Liver (tissue), 3 donors: ENCODE results near the gene CRYZL1.

Experiments
- ATF3 ChIP-seq: IDR thresholded peaks from 2 replicates; pipeline ENCODE4 v1.6.1; 2016; ENCODE audit warnings: antibody characterized with exemption
- CTCF ChIP-seq: fragments of 150-350 bp; IDR thresholded peaks from 2 replicates; pipeline ENCODE4 v1.5.1; 2017; ENCODE audit warnings: improper control_type of control experiment, low read depth, low read length; ENCODE audit not compliant: missing input control
- EGR1 ChIP-seq, 2 donors: IDR thresholded peaks; 2 replicates each; pipeline ENCODE4 v1.6.1; 2016 to 2018; ENCODE audit warnings: antibody characterized with exemption in 2 of 2, low read depth in 2 of 2
- JUND ChIP-seq, 2 donors: IDR thresholded peaks; 2 replicates each; pipeline ENCODE4 v1.6.1; 2016; ENCODE audit warnings: antibody characterized with exemption in 2 of 2
- MAX ChIP-seq: IDR thresholded peaks from 2 replicates; pipeline ENCODE4 v1.6.1; 2016; ENCODE audit warnings: antibody characterized with exemption
- REST ChIP-seq: IDR thresholded peaks from 2 replicates; pipeline ENCODE4 v1.6.1; 2016; ENCODE audit warnings: antibody characterized with exemption, mild to moderate bottlenecking
- SP1 ChIP-seq: IDR thresholded peaks from 2 replicates; pipeline ENCODE4 v1.6.1; 2018; ENCODE audit warnings: antibody characterized with exemption, mild to moderate bottlenecking
- TAF1 ChIP-seq: conservative IDR thresholded peaks from 2 replicates; pipeline ENCODE4 v1.6.1; 2016; ENCODE audit warnings: antibody characterized with exemption, mild to moderate bottlenecking
- YY1 ChIP-seq: IDR thresholded peaks from 2 replicates; pipeline ENCODE4 v1.6.1; 2016; ENCODE audit warnings: antibody characterized with exemption, mild to moderate bottlenecking
- ZBTB33 ChIP-seq: IDR thresholded peaks from 2 replicates; pipeline ENCODE4 v1.6.1; 2016; ENCODE audit warnings: antibody characterized with exemption
- donor health status: healthy.
- donor health status: healthy.

GRCh38 chr21:33651965-33652680, 10.6 kb upstream of the CRYZL1 start:
- no peak for TF ChIP-seq CTCF
- no peak for TF ChIP-seq MAX
- no peak for TF ChIP-seq JUND (IDR thresholded peaks at IDR 0.05)
- no peak for TF ChIP-seq ZBTB33
- no peak for TF ChIP-seq EGR1 (IDR thresholded peaks at IDR 0.05; ENCODE audit: low read depth in 2 of 2)
- TF ChIP-seq TAF1 = no peak
- TF ChIP-seq YY1 = no peak
- TF ChIP-seq ATF3 = no peak
- TF ChIP-seq SP1 = no peak
- TF ChIP-seq REST = no peak
